Measurements from ENCODE around the gene CACNG7. TPM values are rescaled to one million over a fixed set of nuclear protein-coding genes. Genes with fewer than 3 reads are reported as not detected.

Gene CACNG7
- total and polyA plus RNA-seq, 10 of the 15 experiments (the other 5 are each of a cell fraction or from before 2014, with no cell fraction given) = not detected

- 27% methylated on average over 9 of the region's 22 CpGs for WGBS (ENCODE audit: insufficient coverage, insufficient replicate concordance, low lambda C conversion rate, missing lambda C conversion rate)
- CTCF ChIA-PET = no interaction called here
- in situ Hi-C loops (cut with MboI) = no loop called here
- ATAC-seq (no peak), DNase-seq (ENCODE audit: low read depth, low spot score) (no peak), FAIRE-seq (no peak)
- H3K79me2 ChIP-seq (ENCODE audit: control insufficient read depth, insufficient read depth, low read length) = no peaks in the 10 kb centered on the region
- H3K4me1 ChIP-seq (ENCODE audit: control insufficient read depth, insufficient read depth, low read length) = no peaks in the 10 kb centered on the region
- H3K36me3 ChIP-seq (ENCODE audit: control insufficient read depth in 2 of 2, insufficient read depth in 2 of 2, low read length in 1 of 2) = no peaks in the 10 kb centered on the region
- SMC1A ChIA-PET (ENCODE audit: uncharacterized antibody, unreplicated experiment) = interaction anchor here (0.7 kb wide), 1 partner anchor 392 kb away, joined by 4 read pairs; no protein-coding TSS in a partner anchor
- BruUV-seq (replicated peaks) = no TSS peak
- no peaks in the 10 kb centered on the region for H3K27me3 ChIP-seq (replicated peaks in 1 of 2; ENCODE audit: control insufficient read depth in 2 of 2, insufficient read depth in 2 of 2, low read length in 1 of 2)
- no peaks in the 10 kb centered on the region for H4K20me1 ChIP-seq (ENCODE audit: control insufficient read depth, insufficient read depth)
- no peak overlapping the region for H3K27ac ChIP-seq (ENCODE audit: control insufficient read depth, insufficient read depth)
- H3K4me2 ChIP-seq (ENCODE audit: control insufficient read depth, insufficient read depth) = no peak overlapping the region
- TF ChIP-seq NBN (IDR thresholded peaks at IDR 0.05) (no peak), SPI1 (IDR thresholded peaks at IDR 0.05; ENCODE audit: borderline replicate concordance, insufficient read depth, low read depth, low read length) (no peak), SUPT20H (IDR thresholded peaks at IDR 0.05; ENCODE audit: borderline replicate concordance, control insufficient read depth, low read depth, low read length) (no peak), CUX1 (IDR thresholded peaks at IDR 0.05; ENCODE audit: insufficient replicate concordance, low read depth, low read length) (no peak), CBX5 (IDR thresholded peaks at IDR 0.05; ENCODE audit: low read depth) (no peak), POLR2A (IDR thresholded peaks at IDR 0.05; ENCODE audit: low read depth, low read length) (no peak), MYB (IDR thresholded peaks at IDR 0.05; ENCODE audit: borderline replicate concordance, low read depth, low read length) (no peak), GATAD2B (conservative IDR thresholded peaks at IDR 0.05; ENCODE audit: low read depth) (no peak)
- intact Hi-C loops (cut with micrococcal nuclease; ENCODE audit: unreplicated experiment) = no loop called here
- no peak overlapping the region for H3K4me3 ChIP-seq
- H2AFZ ChIP-seq (ENCODE audit: control insufficient read depth, low read depth, low read length) = no peak overlapping the region
- no peaks in the 10 kb centered on the region; the same call in 2 of the 3 replicates for H3K9me3 ChIP-seq (replicated peaks; ENCODE audit: control insufficient read depth, insufficient read depth, low read length)
- RAD21 ChIA-PET (ENCODE audit: unreplicated experiment) = no interaction called here
- no peak overlapping the region for H3K9ac ChIP-seq (ENCODE audit: control insufficient read depth, insufficient read depth, low read length)
- POLR2A ChIA-PET = no interaction called here
Observed at GRCh38 chr19:53958823-53959757, 50.0 kb downstream of the CACNG7 start.

All from GM12878 (cell line).